Duodenal mucosa (tissue), 2 donors: Measurements from ENCODE around the gene UBIAD1.
"Not testable (repeated sequence)": the region's sequence is repeated elsewhere in the genome, so short reads cannot be mapped to it uniquely, and the experiment has no call there.

Experiments
- H3K27ac ChIP-seq: one replicate; pipeline ENCODE4 v1.7.0; 2013; ENCODE audit warnings: low read depth, low read length
- H3K27me3 ChIP-seq, 2 donors: one replicate each; pipeline ENCODE4 v1.7.0; 2013; ENCODE audit warnings: low read length in 2 of 2, control low read depth in 1 of 2; ENCODE audit not compliant: insufficient read depth in 2 of 2, control insufficient read depth in 1 of 2
- H3K36me3 ChIP-seq, 2 donors: one replicate each; pipeline ENCODE4 v1.7.0; 2013; ENCODE audit warnings: low read length in 2 of 2, control low read depth in 1 of 2; ENCODE audit not compliant: insufficient read depth in 2 of 2, control insufficient read depth in 1 of 2
- H3K4me1 ChIP-seq, 2 donors: one replicate each; pipeline ENCODE4 v1.7.0; 2013; ENCODE audit warnings: low read length in 2 of 2, control low read depth in 1 of 2; ENCODE audit not compliant: insufficient read depth in 2 of 2, control insufficient read depth in 1 of 2
- H3K4me3 ChIP-seq, 2 donors: one replicate each; pipeline ENCODE4 v1.7.0; 2013; ENCODE audit warnings: low read length in 2 of 2, low read depth in 1 of 2
- H3K9ac ChIP-seq, 2 donors: one replicate each; pipeline ENCODE4 v1.7.0; 2013; ENCODE audit warnings: low read length in 2 of 2, low read depth in 1 of 2
- H3K9me3 ChIP-seq, 2 donors: one replicate each; pipeline ENCODE4 v1.7.0; 2013; ENCODE audit warnings: low read length in 2 of 2, control low read depth in 1 of 2; ENCODE audit not compliant: control insufficient read depth in 1 of 2

UBIAD1 gene

DNA sequence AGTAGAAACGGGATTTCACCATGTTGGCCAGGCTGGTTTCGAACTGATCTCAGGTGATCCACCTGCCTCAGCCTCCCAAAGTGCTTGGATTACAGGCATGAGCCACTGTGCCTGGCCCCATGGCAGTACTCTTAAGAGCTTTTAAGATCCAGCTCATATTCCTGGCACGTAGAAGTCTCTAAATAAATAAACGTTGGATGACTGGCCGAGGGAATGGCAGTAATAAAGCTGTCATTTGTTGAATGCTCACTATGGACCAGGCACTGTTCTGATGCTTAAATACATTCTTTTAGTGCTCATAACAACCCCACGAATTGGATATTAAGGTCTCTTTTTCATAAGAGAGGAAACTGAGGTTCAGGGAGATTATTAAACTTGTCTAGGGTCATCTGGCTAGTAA is 20.9 kb downstream of the UBIAD1 start:
- Histone ChIP-seq H3K9me3 (no peaks in the 10 kb centered on the region), H3K36me3 (peaks cover 0 to 25% of the 10 kb centered on the region in 2 donors), H3K9ac (no peak overlapping the region), H3K4me3 (no peak overlapping the region), H3K27me3 (no peaks in the 10 kb centered on the region), H3K4me1 (no peaks in the 10 kb centered on the region), H3K27ac (no peak overlapping the region)

- H3K9me3 ChIP-seq, result no peaks in the 10 kb centered on the region
Measured at GRCh38 chr1:11294951-11295350, 22.0 kb downstream of the UBIAD1 start.

DNA sequence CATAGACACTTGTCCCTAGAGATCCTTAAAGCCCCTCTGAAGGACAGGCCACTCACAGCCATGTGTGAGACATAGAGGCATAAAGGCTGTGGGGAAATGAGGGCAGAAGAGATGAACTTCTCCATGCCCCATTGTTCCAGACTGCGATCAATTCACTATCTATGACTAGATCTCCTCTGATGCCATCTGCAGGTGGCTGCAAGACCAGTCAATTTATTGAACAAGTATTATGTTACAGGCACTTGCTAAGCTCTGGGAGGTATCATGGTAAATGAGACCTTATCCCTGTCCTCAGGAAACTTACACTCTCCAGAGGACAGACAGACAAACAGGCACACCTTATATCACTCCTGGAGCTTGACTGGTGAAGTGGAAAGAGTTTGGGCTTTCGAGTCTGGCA is 22.9 kb downstream of the UBIAD1 start:
- H3K9ac ChIP-seq, result no peak overlapping the region
- peaks cover 0 to 22% of the 10 kb centered on the region in 2 donors for H3K36me3 ChIP-seq
- H3K27ac ChIP-seq, result no peak overlapping the region
- H3K9me3 ChIP-seq, result no peaks in the 10 kb centered on the region
- no peaks in the 10 kb centered on the region for H3K4me1 ChIP-seq
- H3K27me3 ChIP-seq, result no peaks in the 10 kb centered on the region
- no peak overlapping the region for H3K4me3 ChIP-seq

More at GRCh38 chr1:11294951-11295350, 22.0 kb downstream of the UBIAD1 start:
- Histone ChIP-seq H3K9ac (no peak overlapping the region), H3K4me3 (no peak overlapping the region), H3K27me3 (no peaks in the 10 kb centered on the region), H3K4me1 (no peaks in the 10 kb centered on the region), H3K36me3 (peaks cover 0 to 22% of the 10 kb centered on the region in 2 donors), H3K27ac (no peak overlapping the region)

- not testable (repeated sequence) for H3K9ac ChIP-seq, H3K9me3 ChIP-seq, H3K27me3 ChIP-seq, H3K4me3 ChIP-seq, H3K27ac ChIP-seq, H3K4me1 ChIP-seq
- H3K36me3 ChIP-seq, result peaks cover 0 to 18% of the 10 kb centered on the region in 2 donors
Measured at GRCh38 chr1:11297774-11298173, 24.8 kb downstream of the UBIAD1 start.

GRCh38 chr1:11298390-11299224 is 25.6 kb downstream of the UBIAD1 start:
- Histone ChIP-seq H3K9ac (no peak overlapping the region), H3K27ac (no peak overlapping the region), H3K4me1 (no peaks in the 10 kb centered on the region), H3K9me3 (no peaks in the 10 kb centered on the region), H3K27me3 (no peaks in the 10 kb centered on the region), H3K4me3 (no peak overlapping the region), H3K36me3 (peaks cover 0 to 18% of the 10 kb centered on the region in 2 donors)

GRCh38 chr1:11299225-11299574 is 26.2 kb downstream of the UBIAD1 start:
- Histone ChIP-seq H3K9me3 (no peaks in the 10 kb centered on the region), H3K27me3 (no peaks in the 10 kb centered on the region), H3K9ac (no peak overlapping the region), H3K4me1 (no peaks in the 10 kb centered on the region), H3K36me3 (peaks cover 0 to 18% of the 10 kb centered on the region in 2 donors), H3K27ac (no peak overlapping the region), H3K4me3 (no peak overlapping the region)

- no peak overlapping the region for H3K9ac ChIP-seq
- no peak overlapping the region for H3K27ac ChIP-seq
Measured at GRCh38 chr1:11301601-11302000, 28.6 kb downstream of the UBIAD1 start.

GRCh38 chr1:11302366-11302765 is 29.4 kb downstream of the UBIAD1 start:
- Histone ChIP-seq H3K27ac (no peak overlapping the region), H3K27me3 (no peaks in the 10 kb centered on the region), H3K4me3 (no peak overlapping the region), H3K36me3 (no peaks in the 10 kb centered on the region), H3K9ac (no peak overlapping the region), H3K9me3 (no peaks in the 10 kb centered on the region), H3K4me1 (no peaks in the 10 kb centered on the region)

More at GRCh38 chr1:11301601-11302000, 28.6 kb downstream of the UBIAD1 start:
- H3K36me3 ChIP-seq, result no peaks in the 10 kb centered on the region
- no peaks in the 10 kb centered on the region for H3K4me1 ChIP-seq
- H3K27me3 ChIP-seq, result no peaks in the 10 kb centered on the region
- no peak overlapping the region for H3K4me3 ChIP-seq
- H3K9me3 ChIP-seq, result no peaks in the 10 kb centered on the region

- not testable (repeated sequence) for H3K36me3 ChIP-seq, H3K27me3 ChIP-seq, H3K4me3 ChIP-seq, H3K27ac ChIP-seq, H3K9me3 ChIP-seq, H3K4me1 ChIP-seq, H3K9ac ChIP-seq
Measured at GRCh38 chr1:11305516-11305915, 32.5 kb downstream of the UBIAD1 start.

DNA sequence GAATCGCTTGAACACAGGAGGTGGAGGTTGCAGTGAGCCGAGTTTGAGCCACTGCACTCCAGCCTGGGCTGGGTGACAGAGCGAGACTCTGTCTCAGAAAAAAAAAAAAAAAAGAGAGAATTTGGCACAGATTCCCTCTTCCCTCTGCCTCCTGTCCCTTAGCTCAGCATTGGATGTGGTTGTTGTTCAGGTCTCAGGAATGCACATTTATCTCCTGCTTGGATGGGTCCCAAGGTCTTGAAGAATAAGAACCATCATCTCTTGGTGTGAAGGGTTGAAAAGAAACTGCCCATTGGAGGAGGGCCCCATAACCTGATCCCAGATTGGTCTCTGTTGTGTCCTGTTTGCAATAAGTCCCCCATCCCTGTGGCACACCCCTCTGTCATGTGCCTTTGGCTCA is 34.9 kb downstream of the UBIAD1 start:
- H3K9ac ChIP-seq, result no peak overlapping the region
- H3K36me3 ChIP-seq, result no peaks in the 10 kb centered on the region
- no peaks in the 10 kb centered on the region for H3K27me3 ChIP-seq
- no peak overlapping the region for H3K4me3 ChIP-seq
- no peaks in the 10 kb centered on the region for H3K4me1 ChIP-seq
- no peak overlapping the region for H3K27ac ChIP-seq
- no peaks in the 10 kb centered on the region for H3K9me3 ChIP-seq
